ENCODE results near the gene SBF2.

Gene SBF2

GRCh38 chr11:9772218-9772617, 521.8 kb downstream of the SBF2 start:
- DNase-seq (ENCODE audit: low read depth) = no peak

- no peak for DNase-seq (ENCODE audit: low read depth)
These were observed 522.9 kb downstream of the SBF2 start for GRCh38 chr11:9771071-9771511.

GRCh38 chr11:9769621-9770020, 524.4 kb downstream of the SBF2 start:
- no peak for DNase-seq (ENCODE audit: low read depth)

GRCh38 chr11:9765320-9766101, 528.5 kb downstream of the SBF2 start:
- DNase-seq (ENCODE audit: low read depth) = peak; percentile 81

GRCh38 chr11:9763301-9763700, 530.7 kb downstream of the SBF2 start:
- DNase-seq (ENCODE audit: low read depth) = no peak

- DNase-seq (ENCODE audit: low read depth) = no peak
These were observed 531.5 kb downstream of the SBF2 start for GRCh38 chr11:9762531-9762930.

GRCh38 chr11:9761441-9761945, 532.5 kb downstream of the SBF2 start:
- DNase-seq (ENCODE audit: low read depth) = no peak

GRCh38 chr11:9760193-9760575, 533.8 kb downstream of the SBF2 start:
- peak; percentile 69 for DNase-seq (ENCODE audit: low read depth)

- peak; percentile 92 for DNase-seq (ENCODE audit: low read depth)
These were observed 534.4 kb downstream of the SBF2 start for GRCh38 chr11:9759519-9760192.

GRCh38 chr11:9758637-9759518, 535.1 kb downstream of the SBF2 start:
- peak; percentile 53 for DNase-seq (ENCODE audit: low read depth)

GRCh38 chr11:9757809-9758636, 536.0 kb downstream of the SBF2 start:
- DNase-seq (ENCODE audit: low read depth) = peak; percentile 54

- no peak for DNase-seq (ENCODE audit: low read depth)
These were observed 537.1 kb downstream of the SBF2 start for GRCh38 chr11:9756878-9757277.

- DNase-seq (ENCODE audit: low read depth) = no peak
These were observed 537.6 kb downstream of the SBF2 start for GRCh38 chr11:9756461-9756860.

- peak; percentile 80 for DNase-seq (ENCODE audit: low read depth)
These were observed 538.3 kb downstream of the SBF2 start for GRCh38 chr11:9755561-9756185.

- DNase-seq (ENCODE audit: low read depth) = no peak
These were observed 540.0 kb downstream of the SBF2 start for GRCh38 chr11:9754010-9754471.

GRCh38 chr11:9753021-9753420, 541.0 kb downstream of the SBF2 start:
- peak; percentile 63 for DNase-seq (ENCODE audit: low read depth)

- peak; percentile 84 for DNase-seq (ENCODE audit: low read depth)
These were observed 541.9 kb downstream of the SBF2 start for GRCh38 chr11:9752091-9752490.

GRCh38 chr11:9750551-9750950, 543.5 kb downstream of the SBF2 start:
- no peak for DNase-seq (ENCODE audit: low read depth)

- peak; percentile 78 for DNase-seq (ENCODE audit: low read depth)
These were observed 545.6 kb downstream of the SBF2 start for GRCh38 chr11:9748361-9748970.

- DNase-seq (ENCODE audit: low read depth) = no peak
These were observed 546.2 kb downstream of the SBF2 start for GRCh38 chr11:9747828-9748227.
